Measurements from ENCODE around the gene PPP2R5A.

The PPP2R5A gene
- total RNA-seq: 101 to 127 (median 107) reads per million in 3 experiments

DNA sequence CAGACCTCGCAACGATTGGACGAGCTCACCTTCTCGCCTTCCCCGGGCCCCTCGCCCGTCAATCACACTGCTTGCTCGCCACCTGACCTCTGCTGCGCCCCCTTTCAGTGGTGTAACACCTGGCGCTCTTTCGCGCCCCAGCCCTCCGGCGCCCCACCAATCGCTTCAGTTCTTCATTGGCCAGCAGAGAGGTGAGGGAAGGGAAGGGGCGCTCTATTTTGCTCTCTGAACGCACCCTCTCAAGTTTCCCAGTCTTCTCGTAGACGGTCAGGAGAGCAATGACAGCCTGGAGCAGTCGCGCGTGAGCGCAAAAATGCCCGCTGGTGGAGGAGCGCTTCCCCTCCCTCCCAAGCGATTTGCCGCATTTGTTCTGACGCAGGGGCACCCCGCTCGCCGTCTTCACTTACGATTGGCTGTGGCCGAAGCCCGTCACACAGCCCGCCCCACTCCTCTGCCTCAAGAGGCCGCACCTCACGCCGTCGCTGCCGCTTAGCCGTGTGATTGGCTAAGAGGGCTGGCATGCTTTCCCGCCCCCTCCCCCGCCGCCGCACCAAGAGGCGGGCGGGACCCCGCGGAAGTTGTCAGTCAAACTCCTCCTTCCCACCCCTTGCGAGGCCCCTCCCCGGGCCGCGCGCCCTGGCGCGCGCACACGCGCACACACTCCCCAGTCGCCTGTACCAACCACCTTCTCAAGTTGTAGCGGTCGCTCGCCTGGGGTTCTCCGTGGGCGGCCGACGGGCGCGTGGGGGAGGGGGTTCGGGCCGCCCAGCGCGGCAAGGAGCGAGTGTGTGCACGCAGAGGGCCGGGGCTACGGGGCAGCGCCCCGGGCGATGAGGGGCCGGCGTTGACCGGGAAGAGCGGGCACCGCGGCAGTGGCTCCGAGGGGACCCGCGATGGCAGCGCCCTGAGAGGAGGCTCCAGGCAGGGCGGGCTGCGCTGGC, at the start of gene PPP2R5A:
Gene PPP2R5A (plus strand): TSS at position 667 of the 941 bp plus-strand sequence. CDS start 701 bp downstream, outside the sequence.
- DNase-seq: peak; percentile 99

DNA sequence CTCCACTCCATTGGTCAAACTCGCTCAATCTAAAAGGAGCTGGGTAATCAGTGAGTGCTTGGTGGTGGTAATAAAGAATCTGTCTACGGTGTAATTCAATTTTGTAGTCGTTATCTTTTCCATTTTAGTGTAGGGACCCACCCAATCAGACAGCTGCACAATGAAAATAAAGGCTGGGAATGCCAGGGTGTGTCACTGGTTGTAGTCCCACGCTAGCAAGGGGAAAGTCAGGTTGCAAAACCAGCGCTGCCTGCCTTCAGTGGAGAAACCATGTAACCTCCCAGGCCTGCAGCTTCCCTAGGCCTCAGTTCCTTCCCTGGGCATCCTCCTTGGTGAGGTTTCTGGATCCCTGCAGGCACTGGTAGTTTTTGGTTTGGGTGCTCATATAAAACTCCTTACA, 49.4 kb upstream of the PPP2R5A start:
- no peak for DNase-seq

DNA sequence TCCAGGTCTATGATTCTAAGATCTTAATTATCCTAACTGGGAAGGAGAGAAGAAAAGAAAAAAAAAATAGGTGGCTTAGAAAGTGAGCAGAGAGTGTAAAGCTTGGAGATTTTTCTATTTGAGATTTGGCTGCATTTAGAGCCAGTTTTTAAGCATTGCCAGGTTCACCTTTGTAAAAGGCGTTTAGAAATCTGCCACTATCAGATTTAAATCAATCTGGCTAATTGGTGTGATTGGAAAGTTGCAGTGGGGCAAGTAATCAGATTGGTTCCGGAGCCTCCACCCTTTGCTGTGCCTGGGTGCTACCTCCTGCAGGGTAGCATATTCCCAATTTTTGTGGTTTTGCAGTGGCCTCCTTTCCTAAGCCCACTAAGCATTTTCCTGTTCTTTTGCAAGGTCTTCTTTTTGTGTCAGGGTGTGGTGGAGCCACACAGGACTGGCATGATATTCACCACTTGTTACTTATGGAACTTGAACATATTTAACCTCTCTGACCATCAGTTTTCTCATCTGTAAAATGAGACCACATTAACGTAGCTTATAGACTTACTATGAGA, 48.5 kb upstream of the PPP2R5A start:
- no peak for DNase-seq

DNA sequence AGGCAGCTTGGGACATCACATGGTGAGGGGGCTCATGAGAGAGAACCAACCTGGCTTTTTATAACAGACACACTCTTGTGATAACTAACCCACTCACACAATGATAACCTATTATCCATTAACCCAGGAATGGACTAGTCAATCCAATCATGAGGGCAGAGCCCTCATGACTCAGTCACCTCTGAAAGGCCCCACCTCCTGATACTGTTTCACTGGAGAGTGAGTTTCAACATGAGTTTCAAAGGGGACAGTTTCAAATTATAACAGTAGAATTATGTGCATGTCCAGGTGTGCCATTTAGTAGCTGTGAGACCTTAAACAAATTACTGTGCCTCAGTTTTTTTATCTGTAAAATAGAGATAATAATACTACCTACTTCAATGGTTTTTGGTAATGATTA, 47.6 kb upstream of the PPP2R5A start:
- DNase-seq: no peak

DNA sequence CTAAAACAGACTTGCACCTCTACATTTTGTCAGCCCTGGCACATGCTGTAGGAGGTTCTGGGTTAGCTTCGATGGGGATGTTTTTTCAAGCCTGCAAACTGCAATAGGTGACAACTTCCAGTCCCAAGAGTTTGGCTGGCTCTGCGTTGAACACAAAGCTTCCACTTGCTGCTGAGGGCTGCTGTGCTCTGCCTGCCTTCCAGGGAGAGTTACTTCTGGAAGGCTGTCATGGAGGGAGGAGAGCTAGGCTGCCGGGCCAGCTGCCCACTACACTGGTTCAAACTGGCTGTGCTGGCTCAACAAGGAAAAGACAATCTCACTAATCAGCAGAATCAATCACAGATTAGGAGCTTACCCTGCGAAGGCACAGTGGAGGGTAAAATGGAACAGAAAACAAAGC, 46.7 kb upstream of the PPP2R5A start:
- no peak for DNase-seq

DNA sequence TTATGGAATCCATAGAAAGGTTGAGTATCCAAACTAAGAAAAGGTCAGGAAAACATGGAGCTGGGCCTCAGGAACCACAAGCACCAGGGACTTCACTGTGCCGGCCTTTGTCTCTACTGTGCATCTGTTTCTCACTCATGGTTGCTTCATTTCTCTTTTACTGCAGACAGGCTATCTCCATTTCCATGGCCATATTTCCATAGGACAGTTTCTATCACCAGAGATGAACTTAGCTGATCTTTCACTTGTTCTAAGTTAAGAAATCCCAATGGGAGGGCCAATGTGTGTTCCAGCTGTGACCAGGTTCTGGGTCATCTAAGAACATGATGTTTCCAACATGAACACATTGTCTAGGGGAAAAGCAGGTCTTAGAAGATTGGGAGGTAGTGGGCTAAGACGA, 43.7 kb upstream of the PPP2R5A start:
- no peak for DNase-seq

DNA sequence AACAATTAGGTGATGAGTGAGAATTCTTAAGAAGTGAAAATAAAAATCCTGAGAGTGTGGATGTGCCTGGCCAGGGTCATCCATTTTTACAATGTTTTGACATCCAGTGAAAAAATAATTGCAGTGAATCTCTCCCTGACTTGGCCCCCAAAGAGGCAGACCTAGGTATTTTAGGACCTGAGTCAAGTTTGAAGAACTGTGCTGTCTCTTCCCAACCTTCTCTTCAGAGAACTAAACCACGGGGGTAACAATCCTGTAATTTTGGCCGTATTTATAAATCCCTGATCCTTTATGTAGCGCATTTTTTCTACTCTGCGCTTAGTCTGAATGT, 43.3 kb upstream of the PPP2R5A start:
- DNase-seq: no peak

DNA sequence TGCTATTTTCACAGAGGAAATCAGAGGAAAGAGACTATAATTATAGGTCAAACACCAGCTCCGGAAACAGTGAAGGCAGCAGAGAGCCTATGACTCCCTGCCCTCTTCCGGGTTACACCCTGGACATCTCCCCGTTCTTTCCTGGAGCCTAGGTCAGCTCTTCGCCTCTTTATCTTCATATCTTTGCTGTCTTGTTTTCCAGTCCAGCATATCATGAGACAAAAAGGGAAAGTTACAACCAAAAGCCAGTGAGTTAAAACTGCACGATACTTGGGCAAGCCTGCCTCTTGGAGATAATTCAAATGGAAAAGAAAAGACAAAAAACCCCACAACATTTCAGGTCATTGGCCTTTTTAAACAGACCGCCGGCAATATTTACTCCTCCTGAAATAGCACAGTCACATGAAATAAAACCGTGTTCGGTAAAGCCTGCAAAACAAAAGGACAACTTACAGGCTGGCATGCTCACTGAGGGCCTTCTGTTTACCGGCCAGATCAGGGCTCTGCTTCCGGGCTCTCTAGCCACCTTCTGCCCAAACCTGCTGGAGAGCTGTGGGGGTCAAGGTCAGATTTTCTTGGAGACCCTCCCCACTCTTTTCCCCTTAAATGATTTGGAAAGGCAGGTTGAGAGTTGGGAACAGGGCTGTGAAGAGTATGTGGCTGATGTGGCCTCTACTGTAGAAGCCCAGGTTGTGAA, 42.8 kb upstream of the PPP2R5A start:
- DNase-seq: no peak

DNA sequence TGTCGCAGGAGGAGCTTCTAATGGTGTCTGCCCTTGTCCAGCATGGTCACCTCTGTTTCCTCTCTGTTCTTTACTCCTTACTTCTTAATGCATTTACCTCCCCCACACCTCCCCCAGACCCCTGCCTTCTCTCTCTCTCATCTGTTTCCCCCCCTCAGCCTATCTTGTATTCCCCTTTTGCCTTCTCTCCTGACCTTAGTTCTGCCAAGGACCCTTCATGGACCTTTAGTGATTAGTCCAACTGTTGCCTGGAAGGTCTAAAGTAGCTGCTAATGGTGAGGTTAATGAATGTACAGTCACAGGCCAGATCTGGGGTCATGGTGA, 42.3 kb upstream of the PPP2R5A start:
- DNase-seq: no peak

DNA sequence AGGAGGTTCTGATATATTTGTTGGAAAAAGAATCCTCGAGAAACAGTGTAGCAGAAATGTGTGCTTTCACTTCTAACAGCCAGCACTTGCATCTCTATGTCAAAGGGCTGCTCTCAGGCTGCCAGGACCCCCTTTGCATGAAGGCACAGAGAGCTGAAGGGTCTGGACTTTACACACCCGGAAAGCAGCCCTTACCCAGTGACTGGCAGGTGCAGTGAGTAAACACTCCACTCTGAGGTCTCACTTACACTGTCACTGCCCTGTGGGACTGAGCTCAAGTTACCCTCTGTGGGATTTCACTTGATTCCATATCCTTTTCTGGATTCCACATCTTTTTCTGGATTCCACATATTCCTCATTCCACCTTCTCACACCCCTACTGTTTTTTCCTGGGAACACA, 40.8 kb upstream of the PPP2R5A start:
- DNase-seq: no peak

DNA sequence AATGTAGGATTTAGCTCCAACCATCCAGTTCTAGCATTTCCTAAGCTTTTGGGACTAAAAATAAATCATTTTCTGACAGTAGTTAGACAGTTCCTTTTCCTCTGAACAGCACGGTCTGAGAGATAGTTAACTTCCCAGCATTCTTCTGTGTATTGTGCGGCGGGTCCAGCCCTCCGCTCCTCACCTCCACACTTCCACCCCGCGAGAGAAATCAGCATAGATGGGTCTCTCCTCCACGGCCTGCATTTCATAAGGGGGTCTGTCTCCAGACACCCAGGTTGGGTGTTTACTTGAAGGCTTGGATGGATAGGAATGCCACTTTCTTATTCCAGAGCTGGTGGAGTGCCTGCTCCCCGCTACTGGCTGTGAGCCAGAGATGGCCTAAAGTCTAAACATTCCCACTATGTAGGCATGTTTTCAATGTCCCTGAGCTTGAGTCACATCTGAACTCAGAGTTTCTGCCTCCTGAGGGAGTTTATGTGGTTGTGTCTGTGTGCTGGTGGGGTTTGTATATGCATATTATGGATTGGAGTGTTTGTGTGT, 38.0 kb upstream of the PPP2R5A start:
- DNase-seq: no peak

DNA sequence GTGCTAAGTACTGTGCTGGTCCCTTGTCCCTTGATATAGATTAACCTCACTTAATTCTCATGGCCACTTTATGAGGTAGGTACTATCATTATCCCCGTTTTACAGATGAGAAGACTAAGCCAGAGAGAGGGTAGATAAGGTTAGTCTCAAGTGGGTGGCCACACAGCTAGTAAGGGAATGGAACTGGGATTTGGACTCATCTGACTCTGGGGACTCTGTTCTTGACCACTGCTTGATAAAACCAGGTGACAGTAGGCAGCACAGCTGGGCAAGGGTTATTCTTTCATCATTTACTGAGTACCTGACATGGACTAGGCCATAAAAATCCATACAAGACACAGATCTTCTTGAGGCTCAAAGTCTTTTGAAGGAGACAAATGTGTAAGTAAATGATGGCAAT, 37.2 kb upstream of the PPP2R5A start:
- DNase-seq: no peak

DNA sequence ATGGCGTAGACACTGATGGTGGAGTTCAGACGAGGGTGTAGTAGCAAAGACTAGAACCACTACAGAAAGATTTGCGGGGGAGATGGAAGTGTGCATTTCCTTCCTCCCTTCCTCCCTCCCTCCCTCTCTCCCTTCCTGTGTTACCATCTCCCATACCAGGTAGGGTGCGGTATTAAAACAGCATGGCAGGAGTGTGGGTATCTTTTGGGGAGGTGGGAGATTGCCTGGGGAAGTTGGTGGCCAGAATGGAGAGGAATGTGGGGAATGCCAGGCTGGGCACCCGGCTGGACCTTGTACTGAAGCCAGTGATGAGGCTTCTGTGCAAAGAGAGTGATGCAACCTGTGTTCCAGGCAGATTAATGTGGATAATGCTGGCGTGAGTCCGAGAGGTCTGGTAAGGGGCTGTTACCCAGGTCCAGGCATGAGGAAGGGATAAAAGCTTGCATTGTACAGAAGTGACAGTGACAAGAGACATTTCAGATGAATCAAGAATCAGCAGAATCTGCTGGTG, 30.3 kb upstream of the PPP2R5A start:
- DNase-seq: peak; percentile 59

DNA sequence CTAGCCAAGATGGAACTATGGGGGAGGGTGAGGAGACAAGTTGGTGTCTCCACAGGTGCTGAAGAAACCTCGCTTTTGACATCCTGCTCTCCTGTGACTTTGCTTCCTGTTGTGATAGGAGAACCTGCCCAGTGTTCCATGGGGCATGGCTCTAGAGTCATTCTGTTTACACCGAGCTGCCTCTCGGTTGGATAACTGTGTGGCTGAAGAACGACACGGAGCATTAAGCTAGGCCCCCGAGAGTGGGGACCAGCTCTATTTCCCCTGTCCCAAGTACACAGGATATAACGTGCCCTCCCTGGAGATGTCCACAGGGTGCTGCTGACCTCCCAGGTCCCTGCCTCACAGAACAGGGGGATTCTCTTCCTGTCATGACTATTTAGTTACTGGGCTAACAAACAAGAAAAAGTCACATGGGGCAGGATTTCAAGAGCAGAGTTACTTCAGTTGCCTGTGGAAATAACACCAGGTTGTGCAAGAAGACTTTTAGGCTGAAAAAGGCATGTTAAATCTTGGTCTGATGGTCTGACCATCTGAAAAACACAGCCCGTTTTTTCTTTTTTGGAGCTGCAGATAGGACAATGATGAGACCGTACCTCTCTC, 29.4 kb upstream of the PPP2R5A start:
- DNase-seq: no peak

DNA sequence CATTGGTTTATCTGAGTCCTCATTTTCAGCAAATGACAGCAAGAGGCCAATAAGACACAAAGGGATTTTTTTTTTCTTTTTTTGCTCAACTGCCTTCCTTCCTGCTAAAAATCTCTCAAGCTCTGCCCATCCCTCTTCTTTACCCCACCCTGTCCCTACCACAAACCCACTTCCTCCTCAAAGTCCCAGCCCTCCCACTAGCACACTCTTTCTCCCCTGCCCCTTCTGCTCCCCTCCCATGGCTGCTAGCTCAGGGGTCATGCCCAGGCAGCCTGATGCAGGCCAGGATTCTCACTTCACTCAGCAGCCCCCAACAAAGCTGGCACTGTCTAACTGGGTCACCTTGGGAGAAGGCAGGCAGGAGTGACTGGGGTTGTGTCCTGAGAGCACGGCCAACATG, 28.8 kb upstream of the PPP2R5A start:
- DNase-seq: peak; percentile 77

DNA sequence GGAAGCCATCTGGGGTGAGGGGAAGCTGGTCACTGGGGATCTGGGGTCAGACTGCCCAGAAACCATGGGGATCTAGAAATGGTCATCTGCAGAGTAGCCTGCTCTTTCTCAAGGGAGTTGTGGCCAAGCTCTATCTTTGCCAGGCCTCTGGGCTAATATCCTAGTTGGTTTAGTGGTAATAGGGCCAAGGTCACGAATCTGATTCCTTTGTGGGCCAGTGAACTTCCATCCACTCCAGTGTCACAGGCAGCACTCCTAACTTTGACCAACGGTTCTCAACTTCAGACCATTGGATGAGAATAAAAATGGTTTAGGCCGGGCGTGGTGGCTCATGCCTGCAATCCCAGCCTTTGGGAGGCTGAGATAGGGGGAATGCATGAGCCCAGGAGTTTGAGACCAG, 28.1 kb upstream of the PPP2R5A start:
- no peak for DNase-seq

DNA sequence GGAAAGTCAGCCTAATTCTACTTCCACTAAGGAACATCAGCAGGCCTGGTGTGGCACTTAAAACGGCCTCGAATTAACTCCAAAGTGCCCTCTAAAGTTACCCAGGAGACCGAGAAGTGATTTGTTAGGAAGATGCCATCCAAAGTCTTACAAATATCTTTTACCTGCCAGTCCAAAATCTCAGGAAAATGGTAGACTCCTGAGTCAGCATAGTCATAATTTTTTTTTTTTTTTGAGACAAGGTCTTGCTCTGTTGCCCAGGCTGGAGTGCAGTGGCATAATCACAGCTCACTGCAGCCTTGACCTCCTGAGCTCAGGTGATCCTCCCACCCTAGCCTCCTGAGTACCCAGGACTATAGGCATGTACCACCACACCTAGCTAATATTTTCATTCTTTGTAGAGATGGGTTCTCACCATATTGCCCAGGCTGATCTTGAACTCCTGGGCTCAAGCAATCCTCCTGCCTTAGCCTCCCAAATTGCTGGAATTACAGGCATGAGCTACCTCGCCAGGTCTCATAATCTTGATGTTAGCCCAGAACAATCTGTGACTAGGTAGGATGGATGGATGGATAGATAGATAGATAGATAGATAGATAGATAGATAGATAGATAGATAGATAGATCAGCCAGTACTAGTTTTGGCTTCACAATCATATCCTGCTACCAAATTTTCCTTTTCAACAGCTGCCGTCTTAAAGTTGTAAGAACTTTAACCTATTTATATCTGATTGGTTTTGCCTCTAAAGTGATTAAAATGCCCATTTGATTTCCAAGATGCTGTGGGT, 25.3 kb upstream of the PPP2R5A start:
- DNase-seq: no peak

DNA sequence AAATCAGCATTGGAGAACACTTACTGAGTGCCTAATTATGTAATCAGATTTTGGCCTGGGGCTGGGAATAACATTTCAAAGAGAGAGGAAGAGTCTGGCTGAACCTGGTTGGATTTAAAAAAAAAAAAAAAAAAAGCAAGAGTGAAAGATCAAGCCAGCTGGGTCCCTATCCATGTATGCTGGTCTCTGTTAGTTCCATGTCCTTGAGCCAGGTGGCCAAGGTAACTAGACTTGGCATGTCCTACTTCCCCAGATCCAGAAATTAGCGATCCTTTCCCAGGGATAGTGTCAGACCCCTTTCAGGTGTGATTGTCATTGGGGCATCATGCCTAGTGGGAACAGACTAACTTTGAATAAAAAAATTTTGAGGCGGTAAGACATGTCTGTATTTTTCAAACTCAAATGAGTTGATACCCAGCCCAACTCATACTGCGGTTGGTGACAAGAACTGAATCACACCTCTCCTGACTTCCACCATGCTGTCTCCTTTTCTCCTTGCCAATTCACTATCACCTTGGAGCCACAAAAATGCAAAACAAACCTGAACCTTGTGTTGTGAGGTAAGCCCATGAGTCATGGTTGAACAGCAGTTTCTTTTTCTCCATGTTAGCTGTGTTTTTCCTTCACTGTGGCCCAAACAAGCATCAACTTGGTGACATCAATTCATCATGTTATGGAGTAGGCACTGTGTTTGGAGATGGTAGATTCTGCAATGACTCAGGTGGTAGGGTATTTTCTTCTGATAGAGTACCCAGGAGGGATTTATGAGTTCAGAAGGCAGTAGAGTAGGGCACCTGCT, 24.5 kb upstream of the PPP2R5A start:
- no peak for DNase-seq

DNA sequence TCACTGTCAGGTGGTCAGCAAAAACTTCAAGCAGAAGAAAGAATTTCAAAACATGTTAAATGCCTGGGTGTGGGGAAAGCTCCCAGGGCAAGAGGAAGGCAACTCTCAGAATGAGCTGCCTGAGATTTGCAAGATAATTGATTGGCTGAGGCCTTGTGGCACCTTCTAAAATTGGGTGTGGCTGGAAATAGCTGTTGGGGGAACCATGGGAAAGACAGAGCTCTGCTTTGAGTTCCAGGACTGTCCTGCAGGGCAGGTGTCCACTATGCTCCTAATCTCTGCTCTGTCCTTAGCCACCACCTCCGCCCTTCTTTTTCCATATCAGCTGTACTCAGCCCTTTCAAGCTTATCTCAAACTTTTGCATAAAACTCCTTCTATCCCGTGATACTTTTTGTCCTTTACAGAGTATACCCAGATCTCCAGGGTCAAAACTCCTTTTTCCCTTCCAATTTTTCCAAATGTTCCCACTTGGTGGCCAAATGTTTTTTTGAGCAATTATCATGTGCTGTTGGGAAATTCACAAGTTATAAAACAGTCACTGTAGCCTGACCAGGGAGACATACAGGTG, 23.8 kb upstream of the PPP2R5A start:
- no peak for DNase-seq

DNA sequence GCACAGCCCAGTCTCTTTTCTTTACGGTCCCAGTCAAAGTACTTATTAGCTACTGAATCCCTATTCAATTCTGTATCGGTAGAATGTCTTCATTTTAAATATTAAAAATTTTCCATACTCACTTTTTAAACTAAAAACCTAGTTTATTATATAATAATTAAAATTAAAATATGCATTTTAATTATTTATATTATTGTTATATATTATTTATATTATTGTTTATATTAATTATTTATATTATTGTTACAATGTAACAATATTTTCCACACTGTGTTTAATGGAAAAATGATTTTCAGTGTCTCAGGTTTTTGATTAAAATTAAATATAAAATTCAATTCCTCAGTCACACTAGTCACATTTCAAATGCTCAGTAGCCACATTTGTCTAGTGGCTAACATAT, 18.2 kb upstream of the PPP2R5A start:
- DNase-seq: no peak

DNA sequence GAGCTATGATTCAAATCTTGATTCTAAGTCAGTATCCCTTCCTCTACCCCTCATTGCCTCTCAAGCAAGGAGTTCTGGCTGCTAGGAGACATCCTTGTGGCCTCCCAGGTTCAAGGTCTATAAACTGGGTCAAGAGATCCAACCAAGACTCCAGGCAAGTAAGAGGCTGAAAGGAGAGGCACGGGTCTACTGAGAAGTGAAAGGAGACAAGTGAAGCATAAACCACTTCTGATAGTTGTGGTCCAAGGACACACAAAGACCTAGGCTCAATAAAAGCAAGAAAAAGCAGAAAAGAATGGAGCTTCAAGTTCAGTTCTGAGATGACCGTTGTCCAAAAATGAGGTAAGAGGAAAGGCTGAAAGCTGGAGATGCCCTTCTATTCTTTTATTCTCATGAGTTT, 17.8 kb upstream of the PPP2R5A start:
- no peak for DNase-seq

Data from central memory CD4-positive, alpha-beta T cell (primary cell).